H1 (cell line): ENCODE measurements around the gene OSBPL6. TPM values are rescaled to one million over a fixed set of nuclear protein-coding genes. Genes with fewer than 3 reads are reported as not detected.

Experiments used
- CTCF ChIA-PET: fragments of 300-600 bp; sonication (Branson Sonifier 250); formaldehyde crosslinking; loops from one replicate; lab custom pipeline; 2021; ENCODE audit not compliant: partially characterized antibody; lab: Charles Lee
- POLR2A ChIA-PET: fragments of 300-600 bp; sonication (Branson Sonifier 250); formaldehyde crosslinking; loops from one replicate; lab custom pipeline; 2021; ENCODE audit warnings: inconsistent platforms; ENCODE audit not compliant: partially characterized antibody; lab: Charles Lee
- DNase-seq, 2 experiments: peaks; one replicate each; pipeline versions ENCODE4 v3.0.0 to v3.0.0-alpha.2; 2010 to 2022; ENCODE audit warnings: low spot score in 2 of 2, low read depth in 1 of 2, mixed read lengths in 1 of 2
- FAIRE-seq: peaks from 2 replicates; lab custom pipeline; 2011; peaks lifted over from hg19 to GRCh38; lab: Jason Lieb, UNC
- H2AFZ ChIP-seq: 2 replicates; pipeline ENCODE4 v1.8.1; 2012; ENCODE audit warnings: low read length, inconsistent platforms
- H2AK5ac ChIP-seq: 2 replicates; pipeline ENCODE4 v1.6.1; 2013; ENCODE audit warnings: low read depth, low read length
- H2BK120ac ChIP-seq: replicated peaks from 2 replicates; pipeline ENCODE3; 2013; ENCODE audit warnings: low read depth, low read length, inconsistent platforms
- H2BK12ac ChIP-seq: 2 replicates; pipeline ENCODE4 v1.6.1; 2013; ENCODE audit warnings: low read depth, low read length
- H2BK15ac ChIP-seq: 2 replicates; pipeline ENCODE4 v1.6.1; 2013; ENCODE audit warnings: low read length
- H2BK20ac ChIP-seq: 2 replicates; pipeline ENCODE4 v1.6.1; 2013; ENCODE audit warnings: low read length
- H2BK5ac ChIP-seq: 2 replicates; pipeline ENCODE4 v1.6.1; 2013; ENCODE audit warnings: low read depth, low read length
- H3K14ac ChIP-seq: 2 replicates; pipeline ENCODE4 v1.6.1; 2013; ENCODE audit warnings: inconsistent platforms; ENCODE audit not compliant: insufficient read length
- H3K18ac ChIP-seq: 2 replicates; pipeline ENCODE4 v1.6.1; 2013; ENCODE audit warnings: low read length; ENCODE audit errors: extremely low read depth
- H3K23ac ChIP-seq: 2 replicates; pipeline ENCODE4 v1.6.1; 2013; ENCODE audit warnings: inconsistent platforms; ENCODE audit not compliant: insufficient read length
- H3K23me2 ChIP-seq: 2 replicates; pipeline ENCODE4 v1.6.1; 2013; ENCODE audit warnings: low read depth, low read length
- H3K27ac ChIP-seq: 2 replicates; pipeline ENCODE4 v1.6.1; 2011; ENCODE audit warnings: low read depth, low read length, inconsistent platforms
- H3K27me3 ChIP-seq, 4 experiments: replicated peaks in 1 of 4; 1 replicate in 1 of 4; 2 replicates in 3 of 4; pipeline versions ENCODE4 v1.6.1 to v1.8.1; 2011 to 2013; ENCODE audit warnings: low read length in 3 of 4, mild to moderate bottlenecking in 3 of 4, inconsistent platforms in 2 of 4, mixed read lengths in 2 of 4, moderate library complexity in 1 of 4; ENCODE audit not compliant: control insufficient read depth in 3 of 4, insufficient read depth in 3 of 4; ENCODE audit errors: extremely low read depth in 1 of 4
- H3K36me3 ChIP-seq, 4 experiments: 2 replicates each; pipeline versions ENCODE4 v1.6.1 to v1.8.1; 2011 to 2013; ENCODE audit warnings: mild to moderate bottlenecking in 4 of 4, low read length in 3 of 4, moderate library complexity in 2 of 4, control low read depth in 1 of 4, inconsistent platforms in 1 of 4; ENCODE audit not compliant: insufficient read depth in 4 of 4, control insufficient read depth in 2 of 4
- H3K4ac ChIP-seq: replicated peaks from 2 replicates; pipeline ENCODE3; 2013; ENCODE audit warnings: low read length, low read depth, mixed read lengths, inconsistent platforms; ENCODE audit not compliant: insufficient read length
- H3K4me1 ChIP-seq, 4 experiments: replicated peaks in 1 of 4; 1 replicate in 1 of 4; 2 replicates in 3 of 4; pipeline versions ENCODE4 v1.6.1 to v1.8.1; 2011 to 2013; ENCODE audit warnings: low read length in 3 of 4, inconsistent platforms in 2 of 4, mixed read lengths in 1 of 4; ENCODE audit not compliant: insufficient read depth in 4 of 4, control insufficient read depth in 3 of 4
- H3K4me2 ChIP-seq, 2 experiments: 2 replicates each; pipeline versions ENCODE4 v1.6.1 to v1.8.1; 2011 to 2013; ENCODE audit warnings: low read depth in 2 of 2, low read length in 2 of 2, control low read depth in 1 of 2, inconsistent platforms in 1 of 2, mild to moderate bottlenecking in 1 of 2; ENCODE audit not compliant: insufficient read depth in 1 of 2
- H3K4me3 ChIP-seq, 4 experiments: fragments of 200-600, 300-600 bp in 1 of 4; sonication (generic), shearing (Covaris generic), sonication (Bioruptor Twin) in 1 of 4; 2 replicates each; pipeline versions ENCODE4 v1.5.1 to v1.8.1; 2011 to 2016; ENCODE audit warnings: low read length in 4 of 4, low read depth in 3 of 4, control low read depth in 2 of 4, inconsistent platforms in 2 of 4, mild to moderate bottlenecking in 2 of 4, mixed read lengths in 1 of 4, moderate library complexity in 1 of 4; ENCODE audit not compliant: insufficient read depth in 2 of 4; ENCODE audit errors: extremely low read depth in 1 of 4
- H3K56ac ChIP-seq: replicated peaks from 2 replicates; pipeline ENCODE3; 2013; ENCODE audit warnings: low read depth, mild to moderate bottlenecking, mixed read lengths, low read length, inconsistent platforms; ENCODE audit not compliant: insufficient read length
- H3K79me1 ChIP-seq: 2 replicates; pipeline ENCODE4 v1.6.1; 2013; ENCODE audit warnings: low read depth, low read length, control low read depth
- H3K79me2 ChIP-seq, 2 experiments: 2 replicates each; pipeline versions ENCODE4 v1.6.1 to v1.8.1; 2012 to 2013; ENCODE audit warnings: low read length in 2 of 2, mild to moderate bottlenecking in 2 of 2, inconsistent platforms in 1 of 2; ENCODE audit not compliant: insufficient read depth in 2 of 2, control insufficient read depth in 1 of 2
- H3K9ac ChIP-seq, 4 experiments: replicated peaks in 1 of 4; 1 replicate in 1 of 4; 2 replicates in 3 of 4; pipeline versions ENCODE4 v1.6.1 to v1.8.1; 2011 to 2013; ENCODE audit warnings: low read depth in 3 of 4, low read length in 3 of 4, control low read depth in 2 of 4, mild to moderate bottlenecking in 2 of 4, moderate library complexity in 2 of 4, inconsistent platforms in 1 of 4; ENCODE audit errors: extremely low read depth in 1 of 4
- H3K9me3 ChIP-seq, 2 experiments: 2 replicates each; pipeline versions ENCODE4 v1.6.1 to v1.8.1; 2012 to 2013; ENCODE audit warnings: mild to moderate bottlenecking in 2 of 2, moderate library complexity in 2 of 2, control low read depth in 1 of 2, inconsistent platforms in 1 of 2, low read depth in 1 of 2, low read length in 1 of 2, mixed read lengths in 1 of 2; ENCODE audit not compliant: insufficient read depth in 2 of 2
- H4K20me1 ChIP-seq, 2 experiments: replicated peaks in 1 of 2; 2 replicates each; pipeline versions ENCODE3 to v1.8.1; 2011 to 2013; ENCODE audit warnings: inconsistent platforms in 2 of 2, low read length in 2 of 2, mild to moderate bottlenecking in 1 of 2; ENCODE audit not compliant: insufficient read depth in 2 of 2, control insufficient read depth in 1 of 2
- H4K5ac ChIP-seq: 2 replicates; pipeline ENCODE4 v1.6.1; 2013; ENCODE audit warnings: low read length, low read depth, mixed read lengths, inconsistent platforms; ENCODE audit not compliant: insufficient read length
- H4K8ac ChIP-seq: 2 replicates; pipeline ENCODE4 v1.8.0; 2013; ENCODE audit warnings: mild to moderate bottlenecking, moderate library complexity, low read length, inconsistent platforms; ENCODE audit not compliant: insufficient read depth; ENCODE audit errors: extremely low read depth
- H4K91ac ChIP-seq: replicated peaks from 2 replicates; pipeline ENCODE3; 2013; ENCODE audit warnings: low read length, mixed read lengths, inconsistent platforms; ENCODE audit not compliant: insufficient read length
- ASH2L ChIP-seq: fragments of 200-600, 300-600 bp; sonication (generic); IDR thresholded peaks from one replicate; pipeline ENCODE4 v1.7.1; 2017; ENCODE audit warnings: low read length
- CHD2 ChIP-seq: IDR thresholded peaks from 2 replicates; pipeline ENCODE4 v1.6.1; 2012; ENCODE audit warnings: low read length, improper control_type of control experiment
- EP300 ChIP-seq, 2 experiments: IDR thresholded peaks; 1 replicate in 1 of 2; 2 replicates in 1 of 2; pipeline ENCODE4 v1.6.1; 2011 to 2012; ENCODE audit warnings: low read depth in 2 of 2, low read length in 2 of 2, mild to moderate bottlenecking in 2 of 2, borderline replicate concordance in 1 of 2, inconsistent platforms in 1 of 2, moderate library complexity in 1 of 2
- EZH2 ChIP-seq: fragments of 200-600 bp; sonication (generic); IDR thresholded peaks from 2 replicates; pipeline ENCODE4 v1.7.1; 2012; ENCODE audit warnings: low read depth, mild to moderate bottlenecking, moderate library complexity, low read length, inconsistent platforms; ENCODE audit not compliant: severe bottlenecking
- HDAC2 ChIP-seq, 2 experiments: fragments of 300-600 bp in 1 of 2; sonication (generic) in 1 of 2; IDR thresholded peaks; 2 replicates each; pipeline ENCODE4 v1.6.1; 2011 to 2012; ENCODE audit warnings: low read depth in 2 of 2, low read length in 2 of 2, mild to moderate bottlenecking in 2 of 2, moderate library complexity in 2 of 2, borderline replicate concordance in 1 of 2, inconsistent platforms in 1 of 2
- JUND ChIP-seq: IDR thresholded peaks from 2 replicates; pipeline ENCODE4 v1.6.1; 2011; ENCODE audit warnings: mild to moderate bottlenecking, improper control_type of control experiment, low read length
- KDM5A ChIP-seq: fragments of 200-600 bp; IDR thresholded peaks from 2 replicates; pipeline ENCODE4 v1.7.1; 2012; ENCODE audit warnings: mild to moderate bottlenecking, low read length, inconsistent platforms, mixed read lengths
- PHF8 ChIP-seq: fragments of 200-600 bp; sonication (generic); conservative IDR thresholded peaks from 2 replicates; pipeline ENCODE4 v1.7.1; 2012; ENCODE audit warnings: low read depth, mild to moderate bottlenecking, inconsistent platforms, low read length, moderate library complexity
- POU5F1 ChIP-seq: IDR thresholded peaks from 2 replicates; pipeline ENCODE4 v1.6.1; 2011; ENCODE audit warnings: low read depth, mild to moderate bottlenecking, low read length, moderate library complexity
- RNF2 ChIP-seq: fragments of 200-900, 300-1000 bp; sonication (generic); IDR thresholded peaks from 2 replicates; pipeline ENCODE4 v1.7.1; 2016; ENCODE audit warnings: borderline replicate concordance, low read depth, mild to moderate bottlenecking, antibody characterized with exemption, low read length; ENCODE audit not compliant: poor library complexity, severe bottlenecking; ENCODE audit errors: missing control alignments
- TAF1 ChIP-seq: IDR thresholded peaks from 2 replicates; pipeline ENCODE4 v1.6.1; 2011; ENCODE audit warnings: mild to moderate bottlenecking, low read depth, low read length
- YY1 ChIP-seq: IDR thresholded peaks from 2 replicates; pipeline ENCODE4 v1.6.1; 2011; ENCODE audit warnings: low read depth, mild to moderate bottlenecking, low read length
- WGBS, 2 experiments: shearing (Covaris generic) in 1 of 2; methylation state at CpG; one replicate each; pipeline versions ENCODE4 v1.1.6 to v1.1.7; 2013 to 2015; ENCODE audit warnings: low lambda C conversion rate in 2 of 2, mixed read lengths in 2 of 2, inconsistent platforms in 1 of 2, low coverage in 1 of 2, missing lambda C conversion rate in 1 of 2; ENCODE audit not compliant: insufficient replicate concordance in 2 of 2, insufficient coverage in 1 of 2, insufficient read length in 1 of 2; ENCODE audit errors: extremely low coverage in 1 of 2, missing lambda C conversion rate in 1 of 2; 5-methylcytosine and 5-hydroxymethylcytosine counted together
- polyA plus RNA-seq, 7 experiments: library from polyadenylated mRNA; depleted of rRNA in 3 of 7; stranded (reverse) in 5 of 7; unstranded in 2 of 7; fragments of >200 nt in 5 of 7; fragments of 200-250 nt in 2 of 7; gene quantifications; 1 replicate in 5 of 7; 2 replicates in 1 of 7; 4 replicates in 1 of 7; pipeline versions ENCODE4 v1.2.1 to v1.2.3, GENCODE V29; 2011 to 2013; ENCODE audit warnings: missing spikeins in 2 of 7, mixed read lengths in 2 of 7
- total RNA-seq: library from RNA; stranded (reverse); fragmentation: NEBNext Ultra II Directional; extraction: Animal tissue kit (Norgen Biotek cat#: 25700); gene quantifications from 2 replicates; pipeline ENCODE4 v1.2.1, GENCODE V29; 2021
- TF ChIP-seq, protein P1 (sequence below): IDR thresholded peaks from 2 replicates; pipeline ENCODE4 v1.6.1; 2011; ENCODE audit warnings: low read depth, mild to moderate bottlenecking, low read length; ENCODE audit not compliant: insufficient read depth

OSBPL6 gene
- total and polyA plus RNA-seq, 2 of the 8 experiments (the other 6 are each of a cell fraction or from before 2014, with no cell fraction given): 1.7 to 5.6 TPM

DNA sequence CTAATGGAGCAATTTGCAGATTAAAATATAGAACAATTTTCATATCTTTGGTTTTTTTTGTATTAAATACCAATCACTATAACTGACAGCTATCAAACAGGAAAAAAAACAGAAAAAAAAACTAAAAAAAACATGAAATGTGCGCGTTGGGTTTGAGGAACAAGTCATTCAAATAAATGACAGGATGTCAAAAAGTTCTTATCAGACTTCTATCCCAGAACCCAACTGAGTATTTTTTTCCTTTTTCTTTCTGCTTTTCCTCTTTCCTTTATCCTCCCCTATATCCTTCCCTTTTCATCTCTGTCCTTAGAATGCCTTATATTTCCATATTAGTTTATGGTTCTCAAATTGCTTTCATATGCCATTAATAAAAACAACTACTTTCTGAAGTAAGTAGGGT is 242.3 kb downstream of the OSBPL6 start:
- H3K23me2 ChIP-seq: no peaks in the 10 kb centered on the region
- H3K4ac ChIP-seq: no peak overlapping the region
- no peak overlapping the region for H2AK5ac ChIP-seq
- H2BK5ac ChIP-seq: no peak overlapping the region
- DNase-seq: no peak
- no peaks in the 10 kb centered on the region for H3K79me2 ChIP-seq
- H3K4me2 ChIP-seq: no peak overlapping the region
- no peak overlapping the region for H3K18ac ChIP-seq
- H3K9ac ChIP-seq: no peak overlapping the region
- no peak for FAIRE-seq
- H3K56ac ChIP-seq: no peak overlapping the region
- no peak overlapping the region for H2BK20ac ChIP-seq
- TF ChIP-seq HDAC2 (IDR thresholded peaks at IDR 0.05; ENCODE audit: borderline replicate concordance in 1 of 2, low read depth in 2 of 2, low read length in 2 of 2) (no peak), RNF2 (no peak), ASH2L (no peak), EZH2 (no peak), JUND (no peak), PHF8 (no peak), CHD2 (no peak), POU5F1 (no peak), YY1 (no peak), KDM5A (no peak), TAF1 (no peak), EP300 (IDR thresholded peaks at IDR 0.05; ENCODE audit: borderline replicate concordance in 1 of 2, low read depth in 2 of 2, low read length in 2 of 2) (no peak)
- TF ChIP-seq, protein P1, sequence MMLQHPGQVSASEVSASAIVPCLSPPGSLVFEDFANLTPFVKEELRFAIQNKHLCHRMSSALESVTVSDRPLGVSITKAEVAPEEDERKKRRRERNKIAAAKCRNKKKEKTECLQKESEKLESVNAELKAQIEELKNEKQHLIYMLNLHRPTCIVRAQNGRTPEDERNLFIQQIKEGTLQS: no peak
- H3K23ac ChIP-seq: no peak overlapping the region
- H3K9me3 ChIP-seq: no peaks in the 10 kb centered on the region
- H2BK12ac ChIP-seq: no peak overlapping the region
- no peaks in the 10 kb centered on the region for H3K79me1 ChIP-seq
- no peaks in the 10 kb centered on the region for H3K4me1 ChIP-seq
- no peak overlapping the region for H4K5ac ChIP-seq
- H3K27ac ChIP-seq: no peak overlapping the region
- H2BK120ac ChIP-seq: no peak overlapping the region
- no peak overlapping the region for H2BK15ac ChIP-seq
- peaks cover 9 to 80% (median 41%) of the 10 kb centered on the region in 4 experiments for H3K36me3 ChIP-seq
- no peaks in the 10 kb centered on the region for H4K20me1 ChIP-seq
- POLR2A ChIA-PET: no interaction called here
- H2AFZ ChIP-seq: no peak overlapping the region
- CTCF ChIA-PET: interaction anchor here (1.1 to 2.0 kb wide), 2 partner anchors 22 to 584 kb away, joined by 3 to 4 read pairs; no protein-coding TSS in a partner anchor
- WGBS, 2 experiments: 89% methylated on average over 2 of the region's 2 CpGs; no CpG with 5 or more reads in 1 of the 2 experiments
- no peak overlapping the region for H3K4me3 ChIP-seq
- H4K8ac ChIP-seq: no peak overlapping the region
- H3K27me3 ChIP-seq: no peaks in the 10 kb centered on the region
- H3K14ac ChIP-seq: no peak overlapping the region
- H4K91ac ChIP-seq: no peak overlapping the region
